Mammary epithelial cell (primary cell): ENCODE data around the gene CAPN8.

Experiments
- CTCF ChIP-seq, 2 donors: IDR thresholded peaks in 1 of 2; conservative IDR thresholded peaks in 1 of 2; 2 replicates each; pipeline ENCODE4 v1.5.1; 2011 to 2012; ENCODE audit warnings: inconsistent platforms in 2 of 2, low read length in 2 of 2, mild to moderate bottlenecking in 2 of 2, control low read depth in 1 of 2, low read depth in 1 of 2; ENCODE audit not compliant: insufficient read depth in 1 of 2; ENCODE audit errors: extremely low read depth in 1 of 2
- EZH2 ChIP-seq: IDR thresholded peaks from 2 replicates; pipeline ENCODE4 v1.6.1; 2012; ENCODE audit warnings: low read length, inconsistent platforms, borderline replicate concordance

- TF ChIP-seq CTCF (conservative IDR thresholded peaks at IDR 0.05 in 1 of 2, IDR thresholded peaks at IDR 0.05 in 1 of 2; ENCODE audit: extremely low read depth in 1 of 2, insufficient read depth in 1 of 2, low read depth in 1 of 2, low read length in 2 of 2) (no peak), EZH2 (no peak)
Measured at GRCh38 chr1:223657978-223658377, 7.5 kb downstream of the CAPN8 start.
